Uterus (tissue), 2 donors: Measurements from ENCODE around the gene CDCP2.

Source experiments
- POLR2A ChIP-seq, 2 donors: fragments of 450-650 bp; IDR thresholded peaks; one replicate each; pipeline ENCODE4 v1.6.1; 2016; ENCODE audit warnings: antibody characterized with exemption in 2 of 2, mild to moderate bottlenecking in 1 of 2, moderate library complexity in 1 of 2
- TF ChIP-seq, protein P1 (sequence below), 4 experiments: fragments of 200-600 bp in 2 of 4; fragments of 450-650 bp in 2 of 4; sonication (generic) in 2 of 4; IDR thresholded peaks; one replicate each; pipeline ENCODE4 v1.5.1; 2016 to 2019; ENCODE audit warnings: antibody characterized with exemption in 4 of 4, mild to moderate bottlenecking in 2 of 4, moderate library complexity in 1 of 4

DNA sequence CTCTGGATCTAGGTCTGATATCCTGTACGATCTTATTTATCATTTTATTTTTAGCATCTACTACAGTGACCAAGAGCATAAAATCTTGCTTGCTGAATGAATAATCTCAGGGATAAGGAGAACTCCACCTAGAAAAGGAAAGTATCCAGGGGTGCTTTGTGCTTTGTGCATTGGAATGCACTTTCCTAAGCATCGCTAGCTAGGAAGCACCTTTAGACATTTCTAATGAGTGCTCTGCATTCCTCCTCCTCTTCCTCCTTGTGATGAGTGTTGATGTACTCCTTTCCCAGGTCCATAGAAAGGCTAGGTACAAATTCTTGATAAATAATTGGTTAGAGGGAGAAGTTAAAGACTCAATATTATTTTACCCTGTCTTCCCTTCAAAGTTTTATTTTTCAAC, 68.0 kb downstream of the CDCP2 start:
- TF ChIP-seq, protein P1, sequence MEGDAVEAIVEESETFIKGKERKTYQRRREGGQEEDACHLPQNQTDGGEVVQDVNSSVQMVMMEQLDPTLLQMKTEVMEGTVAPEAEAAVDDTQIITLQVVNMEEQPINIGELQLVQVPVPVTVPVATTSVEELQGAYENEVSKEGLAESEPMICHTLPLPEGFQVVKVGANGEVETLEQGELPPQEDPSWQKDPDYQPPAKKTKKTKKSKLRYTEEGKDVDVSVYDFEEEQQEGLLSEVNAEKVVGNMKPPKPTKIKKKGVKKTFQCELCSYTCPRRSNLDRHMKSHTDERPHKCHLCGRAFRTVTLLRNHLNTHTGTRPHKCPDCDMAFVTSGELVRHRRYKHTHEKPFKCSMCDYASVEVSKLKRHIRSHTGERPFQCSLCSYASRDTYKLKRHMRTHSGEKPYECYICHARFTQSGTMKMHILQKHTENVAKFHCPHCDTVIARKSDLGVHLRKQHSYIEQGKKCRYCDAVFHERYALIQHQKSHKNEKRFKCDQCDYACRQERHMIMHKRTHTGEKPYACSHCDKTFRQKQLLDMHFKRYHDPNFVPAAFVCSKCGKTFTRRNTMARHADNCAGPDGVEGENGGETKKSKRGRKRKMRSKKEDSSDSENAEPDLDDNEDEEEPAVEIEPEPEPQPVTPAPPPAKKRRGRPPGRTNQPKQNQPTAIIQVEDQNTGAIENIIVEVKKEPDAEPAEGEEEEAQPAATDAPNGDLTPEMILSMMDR (IDR thresholded peaks at IDR 0.05): no peak
- TF ChIP-seq POLR2A (IDR thresholded peaks at IDR 0.05): no peak
